Measurements from ENCODE around the gene EVI2A. TPM values are rescaled to one million over a fixed set of nuclear protein-coding genes. Genes with fewer than 3 reads are reported as not detected.

Gene EVI2A
- total RNA-seq, 1 experiment from 2014 or later, result 7.4 TPM

GRCh38 chr17:31273516-31273915 lies 47.9 kb downstream of the EVI2A start:
- no peak for DNase-seq (ENCODE audit: low read depth)

- DNase-seq (ENCODE audit: low read depth), result no peak
Observed at GRCh38 chr17:31272803-31273202, 48.6 kb downstream of the EVI2A start.

- no peak for DNase-seq (ENCODE audit: low read depth)
Observed at GRCh38 chr17:31272236-31272635, 49.2 kb downstream of the EVI2A start.

- DNase-seq (ENCODE audit: low read depth), result peak; percentile 98
Observed at GRCh38 chr17:31269578-31269983, 51.8 kb downstream of the EVI2A start.

GRCh38 chr17:31269036-31269577 lies 52.3 kb downstream of the EVI2A start:
- DNase-seq (ENCODE audit: low read depth), result no peak

Other genes starting within 250 kb of the EVI2A start
- 15.4 and 29.9 TPM in 2 replicates for gene NF1, start 226.6 kb downstream of the EVI2A start, total RNA-seq (2014; rRNA removed; shearing (Covaris generic))
- not detected in 2 replicates for gene OMG, start 24.4 kb downstream of the EVI2A start, total RNA-seq (2014; rRNA removed; shearing (Covaris generic))
- 1.5 and 2.4 TPM in 2 replicates for gene EVI2B, start 7.6 kb downstream of the EVI2A start, total RNA-seq (2014; rRNA removed; shearing (Covaris generic))
- 2.0 and 2.7 TPM in 2 replicates for gene RAB11FIP4, start 70.1 kb upstream of the EVI2A start, total RNA-seq (2014; rRNA removed; shearing (Covaris generic))